Mesendoderm (in vitro differentiated cells): Measurements from ENCODE around the gene FSTL4.

Source experiments
- DNase-seq: peaks from one replicate; pipeline ENCODE4 v3.0.0; 2013
- H2AK5ac ChIP-seq: 2 replicates; pipeline ENCODE4 v1.6.1; 2013; ENCODE audit warnings: low read length, inconsistent platforms
- H2BK120ac ChIP-seq: 2 replicates; pipeline ENCODE4 v1.6.1; 2013; ENCODE audit warnings: low read depth, mild to moderate bottlenecking, low read length, moderate library complexity, mixed read lengths
- H2BK15ac ChIP-seq: replicated peaks from 2 replicates; pipeline ENCODE4 v1.6.1; 2013; ENCODE audit warnings: low read depth, mild to moderate bottlenecking, moderate library complexity
- H2BK5ac ChIP-seq: 2 replicates; pipeline ENCODE4 v1.6.1; 2013; ENCODE audit warnings: low read length, inconsistent platforms
- H3K18ac ChIP-seq: 2 replicates; pipeline ENCODE4 v1.6.1; 2013; ENCODE audit warnings: mild to moderate bottlenecking, low read length, mixed read lengths
- H3K23ac ChIP-seq: one replicate; pipeline ENCODE4 v1.6.1; 2013; ENCODE audit warnings: low read length
- H3K27ac ChIP-seq: 2 replicates; pipeline ENCODE4 v1.5.1; 2013; ENCODE audit warnings: low read depth, mild to moderate bottlenecking, inconsistent platforms, low read length, moderate library complexity
- H3K27me3 ChIP-seq: 2 replicates; pipeline ENCODE4 v1.6.1; 2013; ENCODE audit warnings: low read length, control low read depth, mild to moderate bottlenecking, inconsistent platforms; ENCODE audit not compliant: insufficient read depth, poor library complexity
- H3K36me3 ChIP-seq: 2 replicates; pipeline ENCODE4 v1.6.1; 2013; ENCODE audit warnings: low read length, inconsistent platforms; ENCODE audit not compliant: control insufficient read depth, insufficient read depth
- H3K4ac ChIP-seq: one replicate; pipeline ENCODE4 v1.6.1; 2013; ENCODE audit warnings: low read depth, mild to moderate bottlenecking, low read length, moderate library complexity
- H3K4me1 ChIP-seq: 2 replicates; pipeline ENCODE4 v1.6.1; 2013; ENCODE audit warnings: low read depth, low read length, inconsistent platforms; ENCODE audit not compliant: control insufficient read depth
- H3K4me2 ChIP-seq: 2 replicates; pipeline ENCODE4 v1.6.1; 2013; ENCODE audit warnings: low read length
- H3K4me3 ChIP-seq: 2 replicates; pipeline ENCODE4 v1.5.1; 2013; ENCODE audit warnings: mild to moderate bottlenecking, low read length
- H3K56ac ChIP-seq: one replicate; pipeline ENCODE4 v1.6.1; 2013; ENCODE audit warnings: low read length
- H3K79me1 ChIP-seq: 2 replicates; pipeline ENCODE4 v1.6.1; 2013; ENCODE audit warnings: low read length, inconsistent platforms
- H3K79me2 ChIP-seq: 2 replicates; pipeline ENCODE4 v1.6.1; 2013; ENCODE audit warnings: mild to moderate bottlenecking, low read length; ENCODE audit not compliant: control insufficient read depth, insufficient read depth
- H3K9ac ChIP-seq: 2 replicates; pipeline ENCODE4 v1.6.1; 2013; ENCODE audit warnings: low read length, inconsistent platforms
- H4K5ac ChIP-seq: one replicate; pipeline ENCODE4 v1.6.1; 2013; ENCODE audit warnings: low read length
- H4K8ac ChIP-seq: one replicate; pipeline ENCODE4 v1.6.1; 2013; ENCODE audit warnings: low read depth, mild to moderate bottlenecking, control low read depth, low read length, moderate library complexity
- WGBS: extraction: QIAGEN DNeasy Blood & Tissue Kit; methylation state at CpG from one replicate; pipeline ENCODE4 v1.1.7; 2013; ENCODE audit warnings: low lambda C conversion rate, missing lambda C conversion rate; ENCODE audit not compliant: insufficient coverage; ENCODE audit errors: extremely low coverage; 5-methylcytosine and 5-hydroxymethylcytosine counted together

Gene FSTL4

DNA sequence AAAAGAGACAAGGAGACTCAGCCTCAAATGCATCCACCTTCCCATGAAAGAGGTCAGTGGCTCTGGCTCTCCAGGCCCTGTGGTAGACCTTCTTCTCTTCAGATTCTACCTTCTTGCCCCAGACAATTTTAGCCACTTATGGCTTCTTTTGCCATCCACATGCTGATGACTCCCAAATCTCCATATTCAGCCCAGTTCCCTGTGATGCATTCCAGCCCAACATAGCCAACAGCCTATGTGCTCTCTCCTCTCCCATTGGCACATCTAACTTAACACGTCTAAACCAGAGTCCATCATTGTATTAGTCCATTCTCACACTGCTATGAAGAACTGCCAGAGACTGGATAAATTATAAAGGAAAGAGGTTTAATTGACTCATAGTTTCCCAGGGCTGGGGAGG is 108.8 kb downstream of the FSTL4 start:
- H3K4me1 ChIP-seq, result no peaks in the 10 kb centered on the region
- H3K23ac ChIP-seq, result no peak overlapping the region
- H3K79me2 ChIP-seq, result no peaks in the 10 kb centered on the region
- H3K56ac ChIP-seq, result no peak overlapping the region
- no peaks in the 10 kb centered on the region for H3K79me1 ChIP-seq
- no peak overlapping the region for H2BK5ac ChIP-seq
- no peak overlapping the region for H4K8ac ChIP-seq
- no peak overlapping the region for H2BK15ac ChIP-seq
- no peak overlapping the region for H2AK5ac ChIP-seq
- H2BK120ac ChIP-seq, result no peak overlapping the region
- no peak overlapping the region for H3K4ac ChIP-seq
- H3K4me3 ChIP-seq, result no peak overlapping the region
- no peak overlapping the region for H3K18ac ChIP-seq
- H3K36me3 ChIP-seq, result no peaks in the 10 kb centered on the region
- H3K9ac ChIP-seq, result no peak overlapping the region
- no peak overlapping the region for H3K27ac ChIP-seq
- H3K27me3 ChIP-seq, result no peaks in the 10 kb centered on the region
- no peak for DNase-seq
- no peak overlapping the region for H3K4me2 ChIP-seq
- WGBS, result no CpG with 5 or more reads among the region's 1 CpG
- no peak overlapping the region for H4K5ac ChIP-seq

DNA sequence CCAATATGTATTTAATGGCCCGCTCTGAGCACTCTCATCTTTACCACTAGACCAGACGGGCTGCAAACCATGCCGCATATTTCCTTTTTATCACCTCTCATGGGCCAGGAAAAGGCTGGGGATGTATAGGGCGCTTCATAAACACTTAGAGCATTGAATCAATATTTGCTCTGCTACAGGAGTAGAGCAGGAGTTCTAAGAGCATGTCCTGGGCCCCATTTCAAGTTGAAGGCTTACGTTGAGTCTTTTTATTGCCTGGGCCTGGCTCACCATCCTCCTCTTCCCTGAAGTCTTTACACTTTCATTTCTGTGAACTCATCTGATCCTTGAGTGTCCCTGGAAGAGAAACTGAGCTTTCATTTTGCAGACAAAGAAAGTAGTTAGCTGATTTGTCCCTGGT is 112.4 kb downstream of the FSTL4 start:
- Histone ChIP-seq H3K4me2 (no peak overlapping the region), H3K18ac (no peak overlapping the region), H3K36me3 (no peaks in the 10 kb centered on the region), H3K4me3 (no peak overlapping the region), H3K23ac (no peak overlapping the region), H2BK120ac (no peak overlapping the region), H3K4me1 (no peaks in the 10 kb centered on the region), H3K79me2 (no peaks in the 10 kb centered on the region), H2BK5ac (no peak overlapping the region), H3K27me3 (no peaks in the 10 kb centered on the region), H3K9ac (no peak overlapping the region), H4K5ac (no peak overlapping the region), H2AK5ac (no peak overlapping the region), H3K79me1 (no peaks in the 10 kb centered on the region), H3K4ac (no peak overlapping the region), H3K56ac (no peak overlapping the region), H3K27ac (no peak overlapping the region), H2BK15ac (no peak overlapping the region), H4K8ac (no peak overlapping the region)
- WGBS, result no CpG with 5 or more reads among the region's 5 CpGs
- no peak for DNase-seq

DNA sequence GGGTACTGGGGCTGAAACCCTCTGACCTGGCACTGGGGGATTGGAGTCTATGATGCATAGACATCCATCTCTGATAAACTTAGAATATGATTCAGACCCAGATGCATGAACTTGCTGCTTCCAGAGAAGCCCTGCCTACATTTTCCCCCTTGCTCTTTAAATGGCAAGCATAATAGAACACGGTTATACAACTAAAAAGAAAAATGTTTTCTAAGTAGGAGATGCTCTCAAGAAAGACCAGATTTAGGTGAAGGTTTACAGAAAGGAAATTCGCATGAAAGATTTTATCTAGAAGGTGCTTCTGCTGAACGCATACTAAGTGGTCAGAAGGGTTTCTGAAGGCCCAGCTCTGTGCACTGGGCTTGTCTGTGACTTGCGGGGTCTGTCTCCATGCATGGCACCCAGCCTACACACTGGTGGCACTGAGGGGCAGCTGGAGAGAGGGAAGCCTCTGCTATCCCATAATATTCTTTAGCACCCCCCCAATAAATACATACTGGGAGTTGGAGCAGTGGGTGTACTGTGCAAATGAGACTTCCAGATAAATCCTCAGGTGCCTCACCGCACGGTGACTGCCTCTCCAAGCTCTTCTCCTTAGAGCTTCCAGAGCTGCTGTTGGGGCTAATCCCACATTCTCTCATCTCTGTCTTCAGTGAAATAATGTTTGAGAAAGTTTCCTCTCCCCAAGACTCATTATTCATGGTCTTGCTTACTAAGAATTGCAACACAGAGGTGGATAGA is 114.6 kb downstream of the FSTL4 start:
- no peaks in the 10 kb centered on the region for H3K4me1 ChIP-seq
- H3K23ac ChIP-seq, result no peak overlapping the region
- no peak overlapping the region for H4K8ac ChIP-seq
- no peak overlapping the region for H3K9ac ChIP-seq
- no peak for DNase-seq
- H3K56ac ChIP-seq, result no peak overlapping the region
- no peaks in the 10 kb centered on the region for H3K36me3 ChIP-seq
- H2BK120ac ChIP-seq, result no peak overlapping the region
- H2AK5ac ChIP-seq, result no peak overlapping the region
- no peaks in the 10 kb centered on the region for H3K79me2 ChIP-seq
- H3K79me1 ChIP-seq, result no peaks in the 10 kb centered on the region
- H3K18ac ChIP-seq, result no peak overlapping the region
- no peaks in the 10 kb centered on the region for H3K27me3 ChIP-seq
- no peak overlapping the region for H4K5ac ChIP-seq
- no peak overlapping the region for H3K4ac ChIP-seq
- H2BK5ac ChIP-seq, result no peak overlapping the region
- WGBS, result no CpG with 5 or more reads among the region's 6 CpGs
- no peak overlapping the region for H3K4me2 ChIP-seq
- no peak overlapping the region for H2BK15ac ChIP-seq
- no peak overlapping the region for H3K4me3 ChIP-seq
- no peak overlapping the region for H3K27ac ChIP-seq

DNA sequence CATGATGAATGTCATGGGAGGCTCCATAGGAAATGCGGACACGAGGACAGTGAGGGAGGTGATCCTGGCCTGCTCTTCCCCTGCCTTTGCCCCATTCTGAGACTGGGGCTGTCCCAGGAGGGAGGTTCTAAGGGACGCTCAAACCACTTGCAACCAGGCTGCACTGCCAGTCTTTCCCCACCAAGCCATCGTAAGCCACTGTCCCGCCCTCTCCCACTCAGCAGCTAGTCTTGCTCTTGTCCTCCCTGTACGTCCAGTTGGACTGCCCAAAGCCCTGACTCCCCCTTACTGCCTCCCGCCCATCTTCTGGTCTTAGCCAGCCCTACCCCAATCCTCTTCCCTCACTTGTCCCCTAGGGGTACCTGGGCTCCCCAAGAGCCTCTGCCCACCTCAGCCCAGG is 115.7 kb downstream of the FSTL4 start:
- H3K79me1 ChIP-seq, result no peaks in the 10 kb centered on the region
- no peak overlapping the region for H2AK5ac ChIP-seq
- no peak overlapping the region for H3K23ac ChIP-seq
- no peak overlapping the region for H2BK5ac ChIP-seq
- no peak overlapping the region for H3K4me3 ChIP-seq
- H3K27ac ChIP-seq, result no peak overlapping the region
- no peak overlapping the region for H3K18ac ChIP-seq
- H4K8ac ChIP-seq, result no peak overlapping the region
- H2BK120ac ChIP-seq, result no peak overlapping the region
- no peak overlapping the region for H3K9ac ChIP-seq
- H3K4me1 ChIP-seq, result no peaks in the 10 kb centered on the region
- no peak overlapping the region for H4K5ac ChIP-seq
- no peaks in the 10 kb centered on the region for H3K27me3 ChIP-seq
- H3K36me3 ChIP-seq, result no peaks in the 10 kb centered on the region
- no peak overlapping the region for H2BK15ac ChIP-seq
- H3K79me2 ChIP-seq, result no peaks in the 10 kb centered on the region
- no CpG with 5 or more reads among the region's 7 CpGs for WGBS
- no peak overlapping the region for H3K4ac ChIP-seq
- no peak for DNase-seq
- H3K56ac ChIP-seq, result no peak overlapping the region
- H3K4me2 ChIP-seq, result no peak overlapping the region

DNA sequence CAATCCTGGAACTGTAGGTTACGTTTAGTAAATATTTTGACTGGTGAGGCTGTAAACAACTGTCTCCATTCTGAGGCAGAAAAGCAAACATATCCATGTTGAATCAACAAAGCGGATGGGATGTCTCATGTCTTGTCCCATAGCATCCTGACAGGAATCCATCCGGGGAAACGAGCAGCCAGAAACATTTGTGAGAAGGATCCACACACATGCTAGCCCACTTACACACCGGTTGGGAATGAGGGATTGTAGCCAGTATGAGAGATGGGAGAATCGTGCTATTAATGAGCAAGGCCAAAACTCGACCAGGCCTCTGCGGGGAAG is 117.5 kb downstream of the FSTL4 start:
- H4K5ac ChIP-seq, result no peak overlapping the region
- no peaks in the 10 kb centered on the region for H3K79me1 ChIP-seq
- H3K36me3 ChIP-seq, result no peaks in the 10 kb centered on the region
- H3K4me3 ChIP-seq, result no peak overlapping the region
- no peak overlapping the region for H3K27ac ChIP-seq
- H2BK120ac ChIP-seq, result no peak overlapping the region
- no peak overlapping the region for H3K4me2 ChIP-seq
- no peak overlapping the region for H3K9ac ChIP-seq
- no CpG with 5 or more reads among the region's 8 CpGs for WGBS
- H2BK15ac ChIP-seq, result no peak overlapping the region
- H3K27me3 ChIP-seq, result no peaks in the 10 kb centered on the region
- H2AK5ac ChIP-seq, result no peak overlapping the region
- H3K23ac ChIP-seq, result no peak overlapping the region
- H3K56ac ChIP-seq, result no peak overlapping the region
- no peaks in the 10 kb centered on the region for H3K79me2 ChIP-seq
- no peak for DNase-seq
- H3K18ac ChIP-seq, result no peak overlapping the region
- no peaks in the 10 kb centered on the region for H3K4me1 ChIP-seq
- H2BK5ac ChIP-seq, result no peak overlapping the region
- H4K8ac ChIP-seq, result no peak overlapping the region
- no peak overlapping the region for H3K4ac ChIP-seq

DNA sequence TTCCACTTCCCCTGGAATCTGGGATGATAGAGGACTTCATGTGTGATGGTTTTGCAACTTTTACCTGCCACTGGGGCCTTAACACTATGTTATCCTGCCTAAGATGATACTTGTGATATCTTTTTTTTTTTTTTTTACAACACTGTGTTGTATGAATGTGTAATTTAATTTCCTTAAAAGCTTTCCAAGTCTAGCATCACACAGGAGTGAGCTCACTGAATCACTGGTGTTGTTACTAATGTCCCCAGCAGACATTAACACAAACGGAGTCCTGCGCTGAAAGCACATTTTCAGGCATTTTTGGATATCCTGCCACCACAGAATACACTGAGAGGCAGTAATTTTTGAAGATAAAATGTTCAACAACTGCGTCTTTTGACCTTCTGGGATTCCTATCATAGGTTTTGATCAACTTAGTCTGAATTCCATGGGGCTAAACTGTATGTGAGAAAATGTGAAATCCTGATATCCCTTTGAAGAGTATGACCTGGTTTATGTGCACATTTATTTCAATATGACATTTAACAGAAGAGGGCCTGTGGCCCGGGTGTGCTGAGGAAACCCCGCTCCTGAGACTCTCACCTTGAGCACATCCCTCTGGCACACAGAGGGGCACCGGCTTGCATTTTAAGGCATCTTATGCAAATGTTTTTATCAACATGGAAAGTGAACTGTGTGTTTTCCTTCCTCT is 118.0 kb downstream of the FSTL4 start:
- Histone ChIP-seq H3K79me2 (no peaks in the 10 kb centered on the region), H4K8ac (no peak overlapping the region), H3K4me1 (no peaks in the 10 kb centered on the region), H4K5ac (no peak overlapping the region), H3K9ac (no peak overlapping the region), H2AK5ac (no peak overlapping the region), H3K36me3 (no peaks in the 10 kb centered on the region), H2BK15ac (no peak overlapping the region), H3K4ac (no peak overlapping the region), H3K79me1 (no peaks in the 10 kb centered on the region), H3K56ac (no peak overlapping the region), H3K4me3 (no peak overlapping the region), H3K27me3 (no peaks in the 10 kb centered on the region), H2BK120ac (no peak overlapping the region), H3K27ac (no peak overlapping the region), H3K18ac (no peak overlapping the region), H3K23ac (no peak overlapping the region), H2BK5ac (no peak overlapping the region), H3K4me2 (no peak overlapping the region)
- DNase-seq, result no peak
- WGBS, result no CpG with 5 or more reads among the region's 6 CpGs
